Right renal cortex interstitium (tissue), 3 donors: Measurements from ENCODE around the gene CUL9. TPM values are rescaled to one million over a fixed set of nuclear protein-coding genes. Genes with fewer than 3 reads are reported as not detected.

ENCODE experiments used
- DNase-seq, 3 donors: peaks; one replicate each; pipeline ENCODE4 v3.0.0-alpha.2; 2013; ENCODE audit warnings: low read depth in 3 of 3, low spot score in 2 of 3
- polyA plus RNA-seq, 3 donors: library from polyadenylated mRNA; unstranded; fragments of 120-200 nt; gene quantifications; one replicate each; pipeline ENCODE4 v1.2.1, GENCODE V29; 2013; ENCODE audit not compliant: insufficient read length in 3 of 3

Gene CUL9
- polyA plus RNA-seq, 3 donors = 26.5 to 29.5 (median 28.6) TPM

- no peak for DNase-seq
Measured at GRCh38 chr6:43268782-43269272, 86.8 kb downstream of the CUL9 start.

GRCh38 chr6:43269273-43270007 is 87.4 kb downstream of the CUL9 start:
- DNase-seq = no peak

GRCh38 chr6:43271103-43271815 is 89.3 kb downstream of the CUL9 start:
- no peak for DNase-seq

- no peak for DNase-seq
Measured at GRCh38 chr6:43271944-43272343, 89.9 kb downstream of the CUL9 start.

GRCh38 chr6:43273707-43274106 is 91.7 kb downstream of the CUL9 start:
- DNase-seq = no peak

Other genes starting within 250 kb of the CUL9 start
- under 1 TPM; 0.53 to 0.64 (median 0.57) TPM for gene GNMT, start 221.4 kb upstream of the CUL9 start, polyA plus RNA-seq
- gene PEX6, start 203.0 kb upstream of the CUL9 start, polyA plus RNA-seq = 10 to 100 TPM; 18.1 to 20.0 (median 18.7) TPM
- 10 to 100 TPM; 67.5 to 73.5 (median 70.1) TPM for gene PPP2R5D, start 197.6 kb upstream of the CUL9 start, polyA plus RNA-seq
- 10 to 100 TPM; 85.5 to 99.0 (median 96.2) TPM for gene MEA1, start 168.2 kb upstream of the CUL9 start, polyA plus RNA-seq
- gene KLHDC3, start 167.9 kb upstream of the CUL9 start, polyA plus RNA-seq = 100 to 1,000 TPM in 1 of 3 donors, 10 to 100 TPM in 2; 90.5 to 104 (median 92.2) TPM
- gene RRP36, start 160.6 kb upstream of the CUL9 start, polyA plus RNA-seq = 10 to 100 TPM; 58.7 to 62.8 (median 60.7) TPM
- gene CUL7, start 128.3 kb upstream of the CUL9 start, polyA plus RNA-seq = 10 to 100 TPM; 46.6 to 51.4 (median 47.1) TPM
- gene MRPL2, start 122.8 kb upstream of the CUL9 start, polyA plus RNA-seq = 10 to 100 TPM; 53.4 to 54.4 (median 54.2) TPM
- 10 to 100 TPM; 46.8 to 54.1 (median 51.8) TPM for gene KLC4, start 122.6 kb upstream of the CUL9 start, polyA plus RNA-seq
- 100 to 1,000 TPM; 223 to 242 (median 227) TPM for gene PTK7, start 105.9 kb upstream of the CUL9 start, polyA plus RNA-seq
- 10 to 100 TPM; 29.5 to 32.8 (median 30.6) TPM for gene SRF, start 10.9 kb upstream of the CUL9 start, polyA plus RNA-seq
- gene DNPH1, start 47.3 kb downstream of the CUL9 start, polyA plus RNA-seq = 10 to 100 TPM; 47.0 to 64.4 (median 49.4) TPM
- gene TTBK1, start 61.3 kb downstream of the CUL9 start, polyA plus RNA-seq = under 1 TPM; 0.27 to 0.29 (median 0.28) TPM
- 1 to 10 TPM in 1 of 3 donors, under 1 TPM in 2; 0.25 to 2.0 (median 0.75) TPM for gene SLC22A7, start 116.1 kb downstream of the CUL9 start, polyA plus RNA-seq
- gene CRIP3, start 126.6 kb downstream of the CUL9 start, polyA plus RNA-seq = 1 to 10 TPM; 2.6 to 3.2 (median 2.8) TPM
- gene ZNF318, start 187.5 kb downstream of the CUL9 start, polyA plus RNA-seq = 10 to 100 TPM; 24.8 to 30.9 (median 27.0) TPM
- gene ABCC10, start 245.3 kb downstream of the CUL9 start, polyA plus RNA-seq = 10 to 100 TPM; 14.9 to 17.5 (median 17.1) TPM